Cardiac muscle cell (in vitro differentiated cells and primary cell): ENCODE results near the gene RCHY1. TPM values are rescaled to one million over a fixed set of nuclear protein-coding genes. Genes with fewer than 3 reads are reported as not detected.
A peak's percentile ranks its signal among the peaks of the same experiment; 100 is the strongest.
"Not testable (repeated sequence)": the region's sequence is repeated elsewhere in the genome, so short reads cannot be mapped to it uniquely, and the experiment has no call there.

Experiments used
- DNase-seq, 2 donors: peaks; one replicate each; pipeline versions ENCODE4 v3.0.0 to v3.0.0-alpha.2; 2010 to 2017; ENCODE audit warnings: low read depth in 1 of 2, low spot score in 1 of 2
- H3K27ac ChIP-seq: fragments of 200-600 bp; sonication (generic); 2 replicates; pipeline ENCODE4 v1.5.1; 2016
- H3K27me3 ChIP-seq: fragments of 200-600 bp; sonication (generic); 2 replicates; pipeline ENCODE4 v1.6.0; 2016; ENCODE audit warnings: control low read depth
- H3K36me3 ChIP-seq: fragments of 200-600 bp; sonication (generic); 2 replicates; pipeline ENCODE4 v1.5.1; 2016; ENCODE audit warnings: control low read depth
- H3K4me1 ChIP-seq: fragments of 200-600 bp; sonication (generic); 2 replicates; pipeline ENCODE4 v1.8.1; 2017; ENCODE audit warnings: low read depth, mild to moderate bottlenecking, mixed run types
- H3K4me3 ChIP-seq: fragments of 200-600 bp; sonication (generic); 2 replicates; pipeline ENCODE4 v1.5.1; 2016; ENCODE audit warnings: mild to moderate bottlenecking
- H3K9me3 ChIP-seq: fragments of 200-600 bp; sonication (generic); 2 replicates; pipeline ENCODE4 v1.5.1; 2017; ENCODE audit warnings: low read depth, mild to moderate bottlenecking, control low read depth
- CTCF ChIP-seq: IDR thresholded peaks from 2 replicates; pipeline ENCODE4 v1.5.1; 2012; ENCODE audit warnings: low read depth, mild to moderate bottlenecking, low read length
- polyA plus RNA-seq: library from polyadenylated mRNA; unstranded; fragments of >200 nt; fragmentation: Nextera tagmentation; extraction: Ambion mirVana; gene quantifications from 2 replicates; pipeline ENCODE4 v1.2.1, GENCODE V29; 2016
- total RNA-seq: library from RNA; depleted of rRNA; stranded (reverse); fragments of >200 nt; gene quantifications from 2 replicates; pipeline ENCODE4 v1.2.3, GENCODE V29; 2016

Gene RCHY1
- total and polyA plus RNA-seq, 2 experiments from 2014 or later = 22.3 to 29.6 TPM

DNA sequence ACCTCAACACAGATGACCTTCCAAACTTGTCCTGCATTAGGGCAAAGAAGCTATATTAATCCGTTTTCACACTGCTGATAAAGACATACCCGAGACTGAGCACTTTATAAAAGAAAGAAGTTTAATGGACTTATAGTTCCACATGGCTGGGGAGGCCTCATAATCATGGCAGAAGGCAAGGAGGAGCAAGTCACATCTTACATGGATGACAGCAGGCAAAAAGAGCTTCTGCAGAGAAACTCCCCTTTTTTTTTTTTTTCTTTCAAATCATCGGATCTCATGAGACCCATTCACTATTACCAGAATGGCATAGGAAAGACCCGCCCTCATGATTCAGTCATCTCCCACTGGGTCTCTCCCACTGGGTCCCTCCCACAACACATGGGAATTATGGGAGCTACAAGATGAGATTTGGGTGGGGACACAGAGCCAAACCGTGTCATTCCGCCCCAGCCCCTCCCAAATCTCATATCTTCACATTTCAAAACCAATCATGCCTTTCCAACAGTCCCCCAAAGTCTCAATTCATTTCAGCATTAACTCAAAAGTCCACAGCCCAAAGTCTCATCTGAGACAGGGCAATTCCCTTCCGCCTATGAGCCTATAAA, 17.4 kb upstream of the RCHY1 start:
- not testable (repeated sequence) for H3K27ac ChIP-seq, H3K27me3 ChIP-seq, H3K9me3 ChIP-seq, H3K4me3 ChIP-seq, H3K4me1 ChIP-seq, DNase-seq
- H3K36me3 ChIP-seq = peaks cover 29% of the 10 kb centered on the region

DNA sequence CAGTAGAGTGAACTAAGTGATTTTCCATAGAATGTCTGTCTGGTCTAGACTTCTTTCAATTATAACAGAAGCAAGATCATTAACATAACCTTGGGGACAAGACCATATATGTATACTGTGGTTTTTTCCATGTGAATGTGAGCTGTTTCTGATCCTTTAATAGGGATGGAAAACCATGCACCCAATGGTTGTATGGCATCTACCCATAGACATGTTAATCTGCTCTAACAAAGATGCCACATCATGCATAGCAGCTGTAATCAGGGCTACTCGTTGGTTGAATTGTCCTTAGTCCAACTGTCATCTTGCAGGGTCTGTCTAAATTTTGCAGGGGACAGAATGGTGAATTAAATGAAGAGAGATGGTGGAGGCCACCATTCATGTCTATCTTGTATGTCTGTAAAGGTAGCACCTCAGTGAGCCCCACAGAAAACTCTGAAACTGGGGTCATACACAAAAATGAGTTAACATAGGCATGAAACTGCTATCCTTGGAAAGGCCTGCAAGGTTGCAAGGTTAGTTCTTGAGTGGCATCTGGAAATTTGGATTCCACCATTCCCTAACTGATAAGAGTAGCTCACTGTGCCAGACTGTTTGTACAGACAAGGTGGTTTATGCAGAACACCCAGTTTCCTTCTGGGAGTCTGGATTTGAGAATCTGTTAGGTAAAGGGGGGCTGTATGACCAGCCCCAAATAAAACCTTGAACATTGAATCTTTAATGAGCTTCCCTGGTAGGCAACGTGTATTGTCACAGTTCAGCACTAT, 16.5 kb upstream of the RCHY1 start:
- no peaks in the 10 kb centered on the region for H3K4me1 ChIP-seq
- H3K27ac ChIP-seq = no peak overlapping the region
- no peak for DNase-seq
- H3K27me3 ChIP-seq = no peaks in the 10 kb centered on the region
- H3K36me3 ChIP-seq = peaks cover 31% of the 10 kb centered on the region
- H3K9me3 ChIP-seq = no peaks in the 10 kb centered on the region
- H3K4me3 ChIP-seq = no peak overlapping the region
- TF ChIP-seq CTCF = no peak

- Histone ChIP-seq H3K4me1 (no peaks in the 10 kb centered on the region), H3K27me3 (no peaks in the 10 kb centered on the region), H3K9me3 (no peaks in the 10 kb centered on the region), H3K27ac (no peak overlapping the region), H3K4me3 (no peak overlapping the region), H3K36me3 (peaks cover 36% of the 10 kb centered on the region)
- no peak for DNase-seq
- no peak for TF ChIP-seq CTCF
These were observed 13.3 kb upstream of the RCHY1 start for GRCh38 chr4:75527482-75527881.

DNA sequence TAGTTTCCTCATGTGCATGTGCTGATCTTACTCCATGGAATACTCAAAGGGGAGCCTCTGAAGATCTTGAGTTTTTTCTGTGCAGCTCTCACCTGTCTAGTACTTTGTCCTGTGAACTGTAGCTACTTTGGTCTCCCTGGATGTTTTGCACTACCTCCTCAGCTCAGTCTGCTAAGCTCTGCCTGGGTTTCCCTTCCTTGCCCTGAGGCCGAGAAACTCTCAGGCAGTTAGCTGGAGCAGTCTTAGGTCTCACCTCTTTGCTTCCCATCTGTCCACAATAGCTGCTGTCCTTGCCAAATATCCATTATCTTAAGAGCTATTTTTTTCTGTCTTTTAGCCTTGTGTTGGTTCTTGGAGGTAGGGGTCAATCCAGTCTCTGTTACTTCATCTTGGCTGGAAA, 11.7 kb upstream of the RCHY1 start:
- TF ChIP-seq CTCF = no peak
- no peak overlapping the region for H3K4me3 ChIP-seq
- H3K27ac ChIP-seq = no peak overlapping the region
- no peak for DNase-seq
- H3K9me3 ChIP-seq = no peaks in the 10 kb centered on the region
- H3K27me3 ChIP-seq = no peaks in the 10 kb centered on the region
- peaks cover 44% of the 10 kb centered on the region for H3K36me3 ChIP-seq
- no peaks in the 10 kb centered on the region for H3K4me1 ChIP-seq

- H3K27me3 ChIP-seq = no peaks in the 10 kb centered on the region
- peak in 1 of 2 donors; percentile 6 for DNase-seq
- H3K4me3 ChIP-seq = no peak overlapping the region
- H3K4me1 ChIP-seq = no peaks in the 10 kb centered on the region
- no peaks in the 10 kb centered on the region for H3K9me3 ChIP-seq
- H3K36me3 ChIP-seq = peaks cover 44% of the 10 kb centered on the region
- TF ChIP-seq CTCF = no peak
- no peak overlapping the region for H3K27ac ChIP-seq
These were observed 10.9 kb upstream of the RCHY1 start for GRCh38 chr4:75525086-75525485.

GRCh38 chr4:75519452-75519851, 5.2 kb upstream of the RCHY1 start:
- not testable (repeated sequence) for DNase-seq, H3K27me3 ChIP-seq
- peaks cover 37% of the 10 kb centered on the region for H3K36me3 ChIP-seq

More at GRCh38 chr4:75519452-75519851, 5.2 kb upstream of the RCHY1 start:
- not testable (repeated sequence) for H3K27ac ChIP-seq, H3K4me1 ChIP-seq, H3K4me3 ChIP-seq, H3K9me3 ChIP-seq
